ENCODE measurements around the gene MED23.
A peak's percentile ranks its signal among the peaks of the same experiment; 100 is the strongest.

MED23 gene

DNA sequence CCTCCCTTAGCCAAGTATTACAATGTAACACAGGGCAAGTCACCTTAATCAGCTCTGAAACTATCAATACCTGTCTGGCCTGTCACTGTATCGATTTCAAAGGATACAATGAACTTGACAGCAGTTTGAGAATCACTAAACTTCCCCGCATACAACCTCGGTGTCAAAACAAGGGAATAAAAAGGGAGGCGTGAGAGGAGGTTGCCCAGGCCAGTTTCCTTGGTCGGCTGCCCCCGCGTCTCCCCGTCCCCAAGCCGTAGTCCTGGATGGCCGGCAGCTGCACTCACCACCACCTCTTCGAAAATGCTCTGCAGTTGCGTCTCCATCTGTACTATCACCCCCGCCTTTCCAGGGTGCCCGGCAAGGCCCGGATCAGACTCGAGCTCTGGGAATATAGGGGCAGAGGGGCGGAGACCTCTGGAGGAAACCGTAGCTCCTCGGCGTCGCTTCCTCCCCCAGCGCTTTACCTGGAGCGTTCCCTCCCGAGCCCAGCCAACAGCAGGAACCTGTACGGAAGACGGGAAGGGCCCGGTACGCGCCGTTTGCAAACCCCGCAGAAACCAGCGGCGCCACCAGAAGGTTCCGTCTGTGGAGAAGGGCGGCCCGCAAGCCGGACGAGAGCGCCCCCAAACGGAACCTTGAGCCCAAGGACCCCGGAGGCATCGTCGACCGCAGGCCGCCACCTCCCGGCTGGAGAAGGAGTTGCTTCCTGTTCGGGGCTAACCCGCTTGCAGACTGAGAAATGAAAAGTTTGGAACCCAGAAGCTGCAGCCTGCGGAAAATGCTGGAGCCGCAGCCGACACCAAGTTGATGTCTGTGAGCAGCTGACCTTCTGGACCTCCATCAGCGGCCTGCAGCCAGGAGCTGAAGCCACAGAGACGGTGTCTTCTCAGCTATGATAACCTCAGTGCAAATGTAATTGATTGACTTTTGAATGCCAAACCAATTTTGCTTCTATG lies at the start of gene MED23:
MED23 (minus strand) TSS at position 519 of the 959 bp plus-strand sequence; CDS start at position 326, 193 bp downstream.
- DNase-seq: peak; percentile 90 to 94

- no peak for DNase-seq
Observed at GRCh38 chr6:131673184-131673583, 45.1 kb upstream of the MED23 start.

GRCh38 chr6:131669891-131670290 lies 41.8 kb upstream of the MED23 start:
- no peak for DNase-seq

- no peak for DNase-seq
Observed at GRCh38 chr6:131663578-131664165, 35.6 kb upstream of the MED23 start.

- DNase-seq: no peak
Observed at GRCh38 chr6:131660195-131660594, 32.2 kb upstream of the MED23 start.

DNA sequence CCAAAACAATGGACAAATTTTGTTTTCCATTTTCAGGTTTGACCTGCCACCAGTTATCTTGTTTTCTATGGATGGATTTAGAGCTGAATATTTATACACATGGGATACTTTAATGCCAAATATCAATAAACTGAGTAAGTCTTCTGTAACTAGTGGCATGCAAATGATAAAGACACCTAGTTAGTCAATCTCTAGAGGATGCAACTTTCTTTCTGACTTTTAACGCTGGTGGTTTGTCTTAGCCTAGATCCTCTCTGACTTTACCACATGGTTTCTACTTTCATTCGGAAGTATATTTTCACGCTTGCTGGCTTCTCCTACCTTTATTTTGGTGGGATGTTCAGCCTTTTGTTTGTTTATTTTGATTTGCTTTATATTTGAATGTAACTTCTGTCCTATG lies 30.2 kb upstream of the MED23 start:
- no peak for DNase-seq

GRCh38 chr6:131657630-131658111 lies 29.6 kb upstream of the MED23 start:
- no peak for DNase-seq

DNA sequence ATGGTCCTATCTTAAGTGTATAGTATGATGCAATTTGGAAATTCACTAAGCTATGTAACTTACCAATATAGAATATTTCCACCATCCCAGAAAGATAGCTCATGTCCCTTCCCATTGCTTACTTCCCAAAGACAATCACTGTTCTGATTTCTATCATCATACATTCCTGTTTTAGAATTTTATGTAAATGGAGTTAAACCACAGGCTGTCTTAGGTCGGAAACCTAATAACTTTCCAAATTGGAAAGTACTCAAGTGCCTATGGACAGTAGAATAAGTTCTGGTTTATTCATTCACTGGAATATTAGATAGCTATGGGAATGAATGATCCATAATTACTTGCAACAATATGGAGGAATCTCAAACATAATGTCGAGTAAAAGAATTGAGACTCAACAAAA lies 29.2 kb upstream of the MED23 start:
- DNase-seq: no peak

- DNase-seq: no peak
Observed at GRCh38 chr6:131656667-131657066, 28.6 kb upstream of the MED23 start.

DNA sequence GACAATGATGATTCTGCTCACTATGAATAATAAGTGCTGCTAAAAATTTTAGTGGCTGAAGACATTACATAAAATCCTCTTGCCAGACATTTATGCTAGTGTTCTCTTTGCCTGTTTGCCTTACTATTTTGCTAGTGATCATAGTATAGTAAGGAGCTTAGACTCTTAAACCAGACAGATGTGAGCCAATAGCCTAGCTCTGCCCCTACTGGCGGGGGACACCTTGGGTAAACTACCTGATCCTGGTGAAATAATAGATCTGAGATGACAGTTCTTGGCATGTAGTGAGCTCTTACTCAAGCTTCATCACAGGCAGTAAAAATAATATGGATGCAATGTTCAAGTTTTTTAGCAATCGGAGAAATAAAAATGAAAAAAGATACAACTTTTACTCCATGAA lies 27.9 kb upstream of the MED23 start:
- no peak for DNase-seq

- DNase-seq: no peak
Observed at GRCh38 chr6:131655387-131655786, 27.3 kb upstream of the MED23 start.

DNA sequence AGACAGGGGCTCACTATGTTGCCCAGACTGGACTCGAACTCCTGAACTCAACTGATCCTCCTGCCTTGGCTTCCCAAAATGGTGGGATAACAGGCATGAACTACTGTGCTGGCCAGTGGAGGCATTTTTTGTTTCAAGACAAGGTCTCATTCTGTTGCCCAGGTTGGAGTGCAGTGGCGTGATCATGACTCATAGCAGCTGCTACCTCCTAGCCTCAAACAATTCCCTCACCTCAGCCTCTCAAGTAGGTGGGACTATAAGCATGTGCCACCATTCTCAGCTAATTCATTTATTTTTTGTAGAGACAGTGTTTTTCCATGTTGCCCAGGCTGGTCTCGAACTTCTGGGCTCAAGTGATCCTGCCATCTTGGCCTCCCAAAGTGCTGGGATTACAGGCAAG lies 26.3 kb upstream of the MED23 start:
- no peak for DNase-seq

- DNase-seq: no peak
Observed at GRCh38 chr6:131652472-131652871, 24.4 kb upstream of the MED23 start.

DNA sequence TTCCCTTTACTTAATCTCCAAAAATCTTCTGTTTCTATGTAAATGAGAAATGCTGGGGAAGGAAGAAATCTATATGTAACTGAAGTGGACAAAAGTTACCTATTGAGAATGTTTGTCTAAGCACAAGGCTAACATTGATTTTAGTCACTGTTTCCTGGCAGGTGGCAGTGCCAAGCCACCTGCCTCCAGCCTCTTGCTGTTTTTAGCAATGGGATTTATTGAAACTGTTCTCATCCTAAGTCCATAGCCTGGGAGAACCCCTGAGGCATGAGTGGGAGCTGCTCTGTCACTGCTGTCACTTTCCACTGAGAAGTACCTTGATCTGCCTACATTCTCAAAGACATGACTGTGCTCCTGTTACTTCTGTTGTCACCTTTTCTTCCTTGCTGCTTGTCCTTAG lies 23.7 kb upstream of the MED23 start:
- no peak for DNase-seq

DNA sequence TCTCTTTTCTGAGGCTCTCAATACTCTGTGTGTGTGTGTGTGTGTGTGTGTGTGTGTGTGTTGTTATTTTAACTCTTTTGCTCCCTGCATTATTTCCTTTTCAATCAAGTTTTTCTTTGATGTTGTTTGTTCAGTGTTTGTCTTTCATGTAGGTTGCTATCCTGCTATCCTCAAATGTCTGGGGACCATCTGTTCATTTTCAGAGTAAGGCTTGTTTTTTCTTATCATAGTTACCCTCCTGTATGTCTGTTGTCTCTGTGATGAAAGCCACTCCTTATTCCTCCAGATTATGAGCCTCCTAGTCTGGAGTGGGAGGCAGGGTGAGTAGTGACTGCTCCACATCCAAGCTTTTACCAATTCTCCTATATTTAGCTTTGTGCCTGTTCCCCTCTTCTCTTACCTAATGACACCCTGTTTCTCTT lies 18.2 kb upstream of the MED23 start:
- DNase-seq: no peak

- DNase-seq: no peak
Observed at GRCh38 chr6:131645846-131646245, 17.8 kb upstream of the MED23 start.

DNA sequence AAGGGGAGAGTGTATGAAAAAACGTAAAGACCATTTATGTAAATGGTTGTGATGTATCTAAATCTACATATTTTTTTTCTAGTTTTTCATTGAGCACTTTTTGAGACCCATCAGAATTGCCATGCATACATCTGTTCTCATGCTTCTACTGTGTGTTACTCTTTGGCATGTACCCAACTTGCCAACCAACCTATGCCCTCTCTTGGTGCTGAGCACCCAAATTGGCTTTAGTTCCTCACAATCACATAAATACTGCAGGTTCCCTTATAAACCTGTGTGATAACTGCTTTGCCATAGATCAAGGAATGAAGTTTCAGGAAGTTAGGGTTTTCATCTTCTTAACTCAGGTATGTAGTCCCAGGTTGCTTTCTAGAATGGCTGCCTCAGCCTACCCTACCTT lies 16.9 kb upstream of the MED23 start:
- DNase-seq: no peak

GRCh38 chr6:131643855-131644460 lies 15.9 kb upstream of the MED23 start:
- DNase-seq: no peak

DNA sequence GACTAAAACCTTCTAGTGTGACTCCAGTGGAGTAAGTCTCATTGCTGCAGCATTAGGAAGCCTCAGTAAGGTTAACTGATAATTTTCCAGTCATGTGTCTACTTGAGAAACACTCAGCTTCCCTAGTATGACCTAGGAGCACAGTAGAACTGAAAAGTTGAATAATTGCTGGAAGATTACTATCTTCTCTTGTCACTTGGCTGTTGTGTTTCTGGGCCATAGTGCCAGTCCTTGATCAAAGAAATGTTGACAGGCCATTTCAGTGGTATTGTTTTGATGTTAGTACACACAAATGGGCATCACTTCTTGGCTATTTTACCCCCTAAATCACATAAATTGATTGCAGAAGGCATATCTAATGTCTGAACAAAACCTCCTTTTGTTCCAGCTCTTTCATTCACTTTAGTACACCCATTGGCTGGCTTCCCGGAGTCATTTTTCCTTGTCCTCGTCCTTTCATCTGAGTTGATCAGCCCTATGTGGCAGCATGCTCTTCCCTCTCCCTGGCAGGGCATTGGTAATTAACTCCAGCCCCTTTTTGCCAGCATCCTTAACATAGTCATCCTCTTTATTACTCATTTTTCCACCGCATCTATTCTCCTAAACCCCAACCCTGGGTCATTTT lies 15.1 kb upstream of the MED23 start:
- no peak for DNase-seq

GRCh38 chr6:131642565-131642964 lies 14.5 kb upstream of the MED23 start:
- no peak for DNase-seq

- DNase-seq: no peak
Observed at GRCh38 chr6:131641554-131641953, 13.5 kb upstream of the MED23 start.

- DNase-seq: no peak
Observed at GRCh38 chr6:131640576-131640975, 12.5 kb upstream of the MED23 start.

- peak in 1 of 2 donors; percentile 2 for DNase-seq
Observed at GRCh38 chr6:131640100-131640499, 12.1 kb upstream of the MED23 start.

Measured in CD4-positive, alpha-beta T cell treated with Interferon alpha-2 for 1 hour (primary cell).